WTC11 (cell line): ENCODE measurements around the gene USP48. TPM values are rescaled to one million over a fixed set of nuclear protein-coding genes. Genes with fewer than 3 reads are reported as not detected.
A peak's percentile ranks its signal among the peaks of the same experiment; 100 is the strongest.
"Not testable (repeated sequence)": the region's sequence is repeated elsewhere in the genome, so short reads cannot be mapped to it uniquely, and the experiment has no call there.

ENCODE experiments used
- ATAC-seq: fragments of 200-7000 bp; cut with Tn5 transposase; 2 replicates; pipeline ENCODE4 v1.10.0; 2021; ENCODE audit warnings: mild to moderate bottlenecking, moderate library complexity
- CTCF ChIA-PET: fragments of 300-600 bp; sonication (Branson Sonifier 250); formaldehyde crosslinking; loops from one replicate; lab custom pipeline; 2021; ENCODE audit warnings: antibody characterized with exemption; lab: Charles Lee
- POLR2A ChIA-PET: fragments of 350-600 bp; sonication (Branson Sonifier 250); formaldehyde crosslinking; loops from one replicate; lab custom pipeline; 2021; ENCODE audit warnings: antibody characterized with exemption; lab: Charles Lee
- DNase-seq: peaks from one replicate; pipeline ENCODE4 v3.0.0; 2021; ENCODE audit warnings: low spot score
- H3K27ac Mint-ChIP-seq: 2 replicates; pipeline ENCODE4 v1.8.0; 2021; ENCODE audit warnings: mixed read lengths
- H3K27me3 Mint-ChIP-seq: 2 replicates; pipeline ENCODE4 v1.8.0; 2021; ENCODE audit warnings: low read depth, mild to moderate bottlenecking, moderate library complexity, mixed read lengths
- H3K36me3 Mint-ChIP-seq: 2 replicates; pipeline ENCODE4 v1.8.0; 2021; ENCODE audit warnings: mixed read lengths
- H3K4me1 Mint-ChIP-seq: 2 replicates; pipeline ENCODE4 v1.8.0; 2022; ENCODE audit warnings: mixed read lengths
- H3K4me3 Mint-ChIP-seq: 2 replicates; pipeline ENCODE4 v1.8.0; 2021; ENCODE audit warnings: mild to moderate bottlenecking, moderate library complexity, mixed read lengths
- H3K9me3 Mint-ChIP-seq: 2 replicates; pipeline ENCODE4 v1.8.0; 2021; ENCODE audit warnings: mixed read lengths
- ARID4B ChIP-seq: sonication (generic); formaldehyde crosslinking; IDR thresholded peaks from 2 replicates; pipeline ENCODE4 v1.8.0; 2023; ENCODE audit warnings: missing genetic modification reagents, mild to moderate bottlenecking, borderline replicate concordance
- FOXK1 ChIP-seq: sonication (generic); formaldehyde crosslinking; IDR thresholded peaks from 2 replicates; pipeline ENCODE4 v1.8.0; 2022; ENCODE audit warnings: mild to moderate bottlenecking, moderate library complexity, missing genetic modification reagents
- JUN ChIP-seq: sonication (generic); formaldehyde crosslinking; IDR thresholded peaks from 2 replicates; pipeline ENCODE4 v1.8.0; 2023; ENCODE audit warnings: mild to moderate bottlenecking, missing genetic modification reagents
- MXD4 ChIP-seq: fragments of 250-450 bp; sonication (Bioruptor Pico); IDR thresholded peaks from 2 replicates; pipeline ENCODE4 v1.8.0; 2021; ENCODE audit warnings: mild to moderate bottlenecking, moderate library complexity, borderline replicate concordance
- NFYB ChIP-seq: sonication (generic); formaldehyde crosslinking; conservative IDR thresholded peaks from 2 replicates; pipeline ENCODE4 v1.8.0; 2022; ENCODE audit warnings: low read depth, missing genetic modification reagents
- NR1H2 ChIP-seq: sonication (generic); formaldehyde crosslinking; IDR thresholded peaks from 2 replicates; pipeline ENCODE4 v1.9.0; 2021; ENCODE audit warnings: mild to moderate bottlenecking, moderate library complexity, missing genetic modification reagents
- OVOL2 ChIP-seq: fragments of 250-450 bp; sonication (Bioruptor Pico); IDR thresholded peaks from 2 replicates; pipeline ENCODE4 v1.9.0; 2021; ENCODE audit warnings: mild to moderate bottlenecking, borderline replicate concordance
- RELA ChIP-seq: sonication (generic); formaldehyde crosslinking; IDR thresholded peaks from 2 replicates; pipeline ENCODE4 v1.8.1; 2022; ENCODE audit warnings: missing genetic modification reagents, mild to moderate bottlenecking, borderline replicate concordance
- ZNF121 ChIP-seq: sonication (generic); formaldehyde crosslinking; IDR thresholded peaks from 2 replicates; pipeline ENCODE4 v1.8.0; 2023; ENCODE audit warnings: missing genetic modification reagents
- ZNF219 ChIP-seq: sonication (generic); formaldehyde crosslinking; IDR thresholded peaks from 2 replicates; pipeline ENCODE4 v1.8.0; 2023; ENCODE audit warnings: missing genetic modification reagents, mild to moderate bottlenecking, borderline replicate concordance
- ZNF281 ChIP-seq: sonication (generic); formaldehyde crosslinking; IDR thresholded peaks from 2 replicates; pipeline ENCODE4 v1.8.0; 2023; ENCODE audit warnings: mild to moderate bottlenecking, missing genetic modification reagents
- total RNA-seq: library from RNA; stranded (reverse); gene quantifications from 3 replicates; pipeline ENCODE4 v1.2.3, GENCODE V29; 2021
- TF ChIP-seq, protein P1 (sequence below): fragments of 250-450 bp; sonication (Bioruptor Pico); IDR thresholded peaks from 2 replicates; pipeline ENCODE4 v1.9.0; 2021; ENCODE audit warnings: mild to moderate bottlenecking, borderline replicate concordance

USP48 gene
- total RNA-seq, 1 experiment from 2014 or later = 86.9 TPM

GRCh38 chr1:21770201-21770600 is 12.7 kb downstream of the USP48 start (continued):
- TF ChIP-seq, protein P1, sequence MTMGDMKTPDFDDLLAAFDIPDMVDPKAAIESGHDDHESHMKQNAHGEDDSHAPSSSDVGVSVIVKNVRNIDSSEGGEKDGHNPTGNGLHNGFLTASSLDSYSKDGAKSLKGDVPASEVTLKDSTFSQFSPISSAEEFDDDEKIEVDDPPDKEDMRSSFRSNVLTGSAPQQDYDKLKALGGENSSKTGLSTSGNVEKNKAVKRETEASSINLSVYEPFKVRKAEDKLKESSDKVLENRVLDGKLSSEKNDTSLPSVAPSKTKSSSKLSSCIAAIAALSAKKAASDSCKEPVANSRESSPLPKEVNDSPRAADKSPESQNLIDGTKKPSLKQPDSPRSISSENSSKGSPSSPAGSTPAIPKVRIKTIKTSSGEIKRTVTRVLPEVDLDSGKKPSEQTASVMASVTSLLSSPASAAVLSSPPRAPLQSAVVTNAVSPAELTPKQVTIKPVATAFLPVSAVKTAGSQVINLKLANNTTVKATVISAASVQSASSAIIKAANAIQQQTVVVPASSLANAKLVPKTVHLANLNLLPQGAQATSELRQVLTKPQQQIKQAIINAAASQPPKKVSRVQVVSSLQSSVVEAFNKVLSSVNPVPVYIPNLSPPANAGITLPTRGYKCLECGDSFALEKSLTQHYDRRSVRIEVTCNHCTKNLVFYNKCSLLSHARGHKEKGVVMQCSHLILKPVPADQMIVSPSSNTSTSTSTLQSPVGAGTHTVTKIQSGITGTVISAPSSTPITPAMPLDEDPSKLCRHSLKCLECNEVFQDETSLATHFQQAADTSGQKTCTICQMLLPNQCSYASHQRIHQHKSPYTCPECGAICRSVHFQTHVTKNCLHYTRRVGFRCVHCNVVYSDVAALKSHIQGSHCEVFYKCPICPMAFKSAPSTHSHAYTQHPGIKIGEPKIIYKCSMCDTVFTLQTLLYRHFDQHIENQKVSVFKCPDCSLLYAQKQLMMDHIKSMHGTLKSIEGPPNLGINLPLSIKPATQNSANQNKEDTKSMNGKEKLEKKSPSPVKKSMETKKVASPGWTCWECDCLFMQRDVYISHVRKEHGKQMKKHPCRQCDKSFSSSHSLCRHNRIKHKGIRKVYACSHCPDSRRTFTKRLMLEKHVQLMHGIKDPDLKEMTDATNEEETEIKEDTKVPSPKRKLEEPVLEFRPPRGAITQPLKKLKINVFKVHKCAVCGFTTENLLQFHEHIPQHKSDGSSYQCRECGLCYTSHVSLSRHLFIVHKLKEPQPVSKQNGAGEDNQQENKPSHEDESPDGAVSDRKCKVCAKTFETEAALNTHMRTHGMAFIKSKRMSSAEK = no peak
- no peak for TF ChIP-seq JUN
- no peak for TF ChIP-seq MXD4

GRCh38 chr1:21767106-21767505 is 15.8 kb downstream of the USP48 start:
- DNase-seq, ATAC-seq, H3K27ac Mint-ChIP-seq, POLR2A ChIA-PET, H3K36me3 Mint-ChIP-seq, H3K27me3 Mint-ChIP-seq, H3K9me3 Mint-ChIP-seq, H3K4me3 Mint-ChIP-seq: not testable (repeated sequence)
- CTCF ChIA-PET = interaction anchor here (0.6 kb wide), 1 partner anchor 15 kb away, joined by 4 read pairs; no protein-coding TSS in a partner anchor
- peaks cover 44% of the 10 kb centered on the region for H3K4me1 Mint-ChIP-seq
- TF ChIP-seq ZNF121 (CRISPR knock-in tag) = 0 out of 2 replicates have a peak, but pooled peaks have one; percentile 56

DNA sequence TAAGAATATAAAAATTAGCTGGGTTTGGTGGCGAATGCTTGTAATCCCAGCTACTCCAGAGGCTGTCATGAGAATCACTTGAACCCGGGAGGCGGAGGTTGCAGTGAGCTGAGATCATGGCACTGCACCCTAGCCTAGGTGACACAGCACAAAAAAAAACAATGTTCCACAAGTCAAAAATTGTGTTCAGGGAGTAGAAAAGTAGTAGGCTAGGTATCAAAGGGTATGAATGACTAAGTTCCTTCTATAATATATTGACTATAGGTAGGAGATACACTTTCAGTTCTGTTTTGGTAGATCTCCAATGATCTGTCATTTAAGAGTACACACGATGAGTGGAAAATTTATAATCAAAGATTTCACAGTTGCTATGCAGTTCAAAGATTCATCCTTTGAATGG is 16.7 kb downstream of the USP48 start:
- Mint-ChIP-seq H3K27ac (no peak overlapping the region), H3K4me3 (no peak overlapping the region), H3K27me3 (no peaks in the 10 kb centered on the region), H3K4me1 (peaks cover 44% of the 10 kb centered on the region), H3K9me3 (no peaks in the 10 kb centered on the region), H3K36me3 (peaks cover 3% of the 10 kb centered on the region; the same call in 1 of the 2 replicates)
- POLR2A ChIA-PET = no interaction called here
- CTCF ChIA-PET = no interaction called here
- DNase-seq = no peak
- no peak for ATAC-seq
- no peak for TF ChIP-seq NFYB (CRISPR knock-in tag)
- no peak for TF ChIP-seq OVOL2 (CRISPR knock-in tag)
- TF ChIP-seq RELA = no peak
- TF ChIP-seq, all 79 proteins: peak for 0

DNA sequence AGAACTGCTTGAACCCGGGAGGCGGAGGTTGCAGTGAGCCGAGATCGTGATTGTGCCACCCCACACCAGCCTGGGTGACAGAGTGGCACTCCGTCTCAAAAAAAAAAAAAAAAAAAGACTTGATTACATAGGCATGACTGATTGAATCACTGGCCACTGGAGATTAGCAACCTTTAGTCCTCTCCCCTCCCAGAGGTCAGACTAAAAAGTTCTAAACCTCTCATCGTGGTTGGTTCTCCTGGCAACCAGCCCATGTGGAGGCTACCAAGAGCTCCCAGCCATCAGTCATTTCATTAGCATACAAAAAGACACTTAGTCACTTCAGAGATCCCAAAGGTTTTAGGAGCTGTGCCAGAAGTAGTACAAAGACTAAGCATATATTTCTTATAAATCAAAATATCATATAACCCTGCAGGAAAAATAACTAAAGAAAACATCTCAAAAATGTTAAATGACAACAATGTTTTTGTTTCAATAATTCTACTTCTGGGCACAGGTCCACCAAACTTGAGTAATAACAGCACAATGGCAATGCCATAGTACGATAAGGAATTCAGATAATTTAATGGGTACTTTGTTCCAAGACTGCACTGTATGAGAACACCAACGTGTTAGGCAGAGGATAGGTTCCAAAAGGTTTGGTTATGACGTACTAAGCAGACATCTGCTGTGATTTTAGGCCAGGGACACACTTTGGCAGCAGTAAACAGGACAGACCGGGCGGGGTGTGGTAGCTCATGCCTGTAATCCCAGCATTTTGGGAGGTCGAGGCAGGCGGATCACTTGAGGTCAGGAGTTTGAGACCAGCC is 18.1 kb downstream of the USP48 start:
- no peak for TF ChIP-seq NR1H2
- no peak for TF ChIP-seq ARID4B (CRISPR knock-in tag)
- no peak for TF ChIP-seq ZNF281 (CRISPR knock-in tag)
- TF ChIP-seq FOXK1 (CRISPR knock-in tag) = no peak
- no peak for TF ChIP-seq ZNF219 (CRISPR knock-in tag)
- Mint-ChIP-seq H3K4me1 (peaks cover 44% of the 10 kb centered on the region), H3K36me3 (peaks cover 3% of the 10 kb centered on the region; the same call in 1 of the 2 replicates), H3K9me3 (no peaks in the 10 kb centered on the region), H3K27me3 (no peaks in the 10 kb centered on the region), H3K27ac (peak overlapping the region; percentile 43; the same call in 1 of the 2 replicates), H3K4me3 (no peak overlapping the region)
- peak; percentile 83 for ATAC-seq
- ChIA-PET POLR2A (no interaction called here), CTCF (interaction anchor here (0.5 to 0.7 kb wide), 3 partner anchors 46 to 651 kb away, joined by 3 to 4 read pairs (median 3); no protein-coding TSS in a partner anchor)
- no peak for DNase-seq
